ENCODE measurements around the gene ODAD3. TPM values are rescaled to one million over a fixed set of nuclear protein-coding genes. Genes with fewer than 3 reads are reported as not detected.
A peak's percentile ranks its signal among the peaks of the same experiment; 100 is the strongest.

Gene ODAD3
- total and polyA plus RNA-seq, 2 of the 13 experiments (the other 11 are each of a cell fraction or from before 2014, with no cell fraction given) = 0.04 to 0.08 TPM

DNA sequence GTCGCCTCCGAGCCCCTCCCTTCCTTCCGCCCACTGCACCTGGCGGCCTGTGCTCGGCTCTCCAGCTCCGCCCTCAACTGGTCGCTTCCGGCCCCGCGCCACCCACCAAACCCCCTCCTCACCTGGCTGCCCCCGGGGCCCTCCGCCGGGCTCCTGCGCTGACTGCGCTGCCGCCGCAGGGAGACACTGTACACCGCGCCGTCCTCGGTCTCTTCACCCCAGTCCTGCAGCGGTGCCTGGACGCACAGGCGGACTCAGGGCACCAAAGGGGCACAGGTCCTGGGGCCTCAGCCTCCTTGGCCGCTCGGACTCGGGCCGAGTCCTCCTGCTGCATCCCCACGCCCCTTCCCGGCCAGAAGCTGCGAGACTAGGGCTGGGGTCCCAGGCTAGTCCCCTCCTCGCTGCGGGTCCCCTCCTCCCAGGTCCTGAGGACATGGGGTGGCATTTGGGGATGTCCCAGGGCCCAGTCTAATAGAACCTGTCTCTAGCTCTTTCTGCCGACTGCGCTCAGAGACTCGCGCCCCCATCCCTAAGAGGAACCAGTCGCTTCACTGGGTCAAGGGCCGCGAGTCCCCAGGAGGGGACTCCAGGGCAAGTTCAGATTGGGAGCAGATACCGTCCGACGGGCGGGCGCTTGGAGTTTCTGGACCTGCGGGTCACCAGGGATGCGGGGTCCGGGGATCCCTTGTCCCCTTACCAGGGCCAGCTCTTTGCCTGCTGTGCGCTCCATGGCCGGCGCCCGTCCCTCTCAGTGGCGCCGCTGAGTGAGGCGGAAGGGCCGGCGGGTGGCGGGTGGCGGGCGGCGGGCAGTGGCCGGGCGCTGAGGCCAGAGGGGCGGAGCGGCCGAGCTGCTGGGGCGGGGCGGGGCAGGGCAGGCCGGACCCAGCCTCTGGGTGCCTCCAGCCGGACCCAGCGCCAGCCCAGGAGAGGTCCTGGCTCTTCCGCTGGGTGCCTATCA lies 16.1 kb downstream of the ODAD3 start, which contains the start of gene RGL3 (continued):
- TF ChIP-seq CBFB (CRISPR knock-in tag; IDR thresholded peaks at IDR 0.05) = 0 out of 2 replicates have a peak, but pooled peaks have one; percentile 13
- TF ChIP-seq, protein P1, sequence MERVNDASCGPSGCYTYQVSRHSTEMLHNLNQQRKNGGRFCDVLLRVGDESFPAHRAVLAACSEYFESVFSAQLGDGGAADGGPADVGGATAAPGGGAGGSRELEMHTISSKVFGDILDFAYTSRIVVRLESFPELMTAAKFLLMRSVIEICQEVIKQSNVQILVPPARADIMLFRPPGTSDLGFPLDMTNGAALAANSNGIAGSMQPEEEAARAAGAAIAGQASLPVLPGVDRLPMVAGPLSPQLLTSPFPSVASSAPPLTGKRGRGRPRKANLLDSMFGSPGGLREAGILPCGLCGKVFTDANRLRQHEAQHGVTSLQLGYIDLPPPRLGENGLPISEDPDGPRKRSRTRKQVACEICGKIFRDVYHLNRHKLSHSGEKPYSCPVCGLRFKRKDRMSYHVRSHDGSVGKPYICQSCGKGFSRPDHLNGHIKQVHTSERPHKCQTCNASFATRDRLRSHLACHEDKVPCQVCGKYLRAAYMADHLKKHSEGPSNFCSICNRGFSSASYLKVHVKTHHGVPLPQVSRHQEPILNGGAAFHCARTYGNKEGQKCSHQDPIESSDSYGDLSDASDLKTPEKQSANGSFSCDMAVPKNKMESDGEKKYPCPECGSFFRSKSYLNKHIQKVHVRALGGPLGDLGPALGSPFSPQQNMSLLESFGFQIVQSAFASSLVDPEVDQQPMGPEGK (CRISPR knock-in tag; IDR thresholded peaks at IDR 0.05) = peak; percentile 59; the same call in 1 of the 2 replicates
- TF ChIP-seq, protein P2, sequence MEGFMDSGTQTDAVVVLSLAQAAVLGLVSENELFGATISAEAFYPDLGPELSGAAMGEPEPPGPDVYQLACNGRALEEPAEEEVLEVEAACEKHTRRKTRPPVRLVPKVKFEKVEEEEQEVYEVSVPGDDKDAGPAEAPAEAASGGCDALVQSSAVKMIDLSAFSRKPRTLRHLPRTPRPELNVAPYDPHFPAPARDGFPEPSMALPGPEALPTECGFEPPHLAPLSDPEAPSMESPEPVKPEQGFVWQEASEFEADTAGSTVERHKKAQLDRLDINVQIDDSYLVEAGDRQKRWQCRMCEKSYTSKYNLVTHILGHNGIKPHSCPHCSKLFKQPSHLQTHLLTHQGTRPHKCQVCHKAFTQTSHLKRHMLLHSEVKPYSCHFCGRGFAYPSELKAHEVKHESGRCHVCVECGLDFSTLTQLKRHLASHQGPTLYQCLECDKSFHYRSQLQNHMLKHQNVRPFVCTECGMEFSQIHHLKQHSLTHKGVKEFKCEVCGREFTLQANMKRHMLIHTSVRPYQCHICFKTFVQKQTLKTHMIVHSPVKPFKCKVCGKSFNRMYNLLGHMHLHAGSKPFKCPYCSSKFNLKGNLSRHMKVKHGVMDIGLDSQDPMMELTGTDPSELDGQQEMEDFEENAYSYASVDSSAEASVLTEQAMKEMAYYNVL (CRISPR knock-in tag; IDR thresholded peaks at IDR 0.05; ENCODE audit: borderline replicate concordance) = 0 out of 2 replicates have a peak, but pooled peaks have one; percentile 28
- TF ChIP-seq, protein P3, sequence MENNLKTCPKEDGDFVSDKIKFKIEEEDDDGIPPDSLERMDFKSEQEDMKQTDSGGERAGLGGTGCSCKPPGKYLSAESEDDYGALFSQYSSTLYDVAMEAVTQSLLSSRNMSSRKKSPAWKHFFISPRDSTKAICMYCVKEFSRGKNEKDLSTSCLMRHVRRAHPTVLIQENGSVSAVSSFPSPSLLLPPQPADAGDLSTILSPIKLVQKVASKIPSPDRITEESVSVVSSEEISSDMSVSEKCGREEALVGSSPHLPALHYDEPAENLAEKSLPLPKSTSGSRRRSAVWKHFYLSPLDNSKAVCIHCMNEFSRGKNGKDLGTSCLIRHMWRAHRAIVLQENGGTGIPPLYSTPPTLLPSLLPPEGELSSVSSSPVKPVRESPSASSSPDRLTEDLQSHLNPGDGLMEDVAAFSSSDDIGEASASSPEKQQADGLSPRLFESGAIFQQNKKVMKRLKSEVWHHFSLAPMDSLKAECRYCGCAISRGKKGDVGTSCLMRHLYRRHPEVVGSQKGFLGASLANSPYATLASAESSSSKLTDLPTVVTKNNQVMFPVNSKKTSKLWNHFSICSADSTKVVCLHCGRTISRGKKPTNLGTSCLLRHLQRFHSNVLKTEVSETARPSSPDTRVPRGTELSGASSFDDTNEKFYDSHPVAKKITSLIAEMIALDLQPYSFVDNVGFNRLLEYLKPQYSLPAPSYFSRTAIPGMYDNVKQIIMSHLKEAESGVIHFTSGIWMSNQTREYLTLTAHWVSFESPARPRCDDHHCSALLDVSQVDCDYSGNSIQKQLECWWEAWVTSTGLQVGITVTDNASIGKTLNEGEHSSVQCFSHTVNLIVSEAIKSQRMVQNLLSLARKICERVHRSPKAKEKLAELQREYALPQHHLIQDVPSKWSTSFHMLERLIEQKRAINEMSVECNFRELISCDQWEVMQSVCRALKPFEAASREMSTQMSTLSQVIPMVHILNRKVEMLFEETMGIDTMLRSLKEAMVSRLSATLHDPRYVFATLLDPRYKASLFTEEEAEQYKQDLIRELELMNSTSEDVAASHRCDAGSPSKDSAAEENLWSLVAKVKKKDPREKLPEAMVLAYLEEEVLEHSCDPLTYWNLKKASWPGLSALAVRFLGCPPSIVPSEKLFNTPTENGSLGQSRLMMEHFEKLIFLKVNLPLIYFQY (CRISPR knock-in tag; IDR thresholded peaks at IDR 0.05; ENCODE audit: borderline replicate concordance) = peak; percentile 38; the same call in 1 of the 2 replicates
- TF ChIP-seq PRMT3 (CRISPR knock-in tag; IDR thresholded peaks at IDR 0.05; ENCODE audit: borderline replicate concordance, low read depth) = no peak
- no peak for TF ChIP-seq ZEB1 (IDR thresholded peaks at IDR 0.05; ENCODE audit: insufficient replicate concordance, low read depth)
- peak; percentile 34; the same call in 1 of the 2 replicates for TF ChIP-seq PHF21A (CRISPR knock-in tag; IDR thresholded peaks at IDR 0.05)
- TF ChIP-seq SIN3A (IDR thresholded peaks at IDR 0.05; ENCODE audit: borderline replicate concordance, low read depth, low read length) = peak; percentile 65; the same call in 1 of the 2 replicates
- TF ChIP-seq, protein P4, sequence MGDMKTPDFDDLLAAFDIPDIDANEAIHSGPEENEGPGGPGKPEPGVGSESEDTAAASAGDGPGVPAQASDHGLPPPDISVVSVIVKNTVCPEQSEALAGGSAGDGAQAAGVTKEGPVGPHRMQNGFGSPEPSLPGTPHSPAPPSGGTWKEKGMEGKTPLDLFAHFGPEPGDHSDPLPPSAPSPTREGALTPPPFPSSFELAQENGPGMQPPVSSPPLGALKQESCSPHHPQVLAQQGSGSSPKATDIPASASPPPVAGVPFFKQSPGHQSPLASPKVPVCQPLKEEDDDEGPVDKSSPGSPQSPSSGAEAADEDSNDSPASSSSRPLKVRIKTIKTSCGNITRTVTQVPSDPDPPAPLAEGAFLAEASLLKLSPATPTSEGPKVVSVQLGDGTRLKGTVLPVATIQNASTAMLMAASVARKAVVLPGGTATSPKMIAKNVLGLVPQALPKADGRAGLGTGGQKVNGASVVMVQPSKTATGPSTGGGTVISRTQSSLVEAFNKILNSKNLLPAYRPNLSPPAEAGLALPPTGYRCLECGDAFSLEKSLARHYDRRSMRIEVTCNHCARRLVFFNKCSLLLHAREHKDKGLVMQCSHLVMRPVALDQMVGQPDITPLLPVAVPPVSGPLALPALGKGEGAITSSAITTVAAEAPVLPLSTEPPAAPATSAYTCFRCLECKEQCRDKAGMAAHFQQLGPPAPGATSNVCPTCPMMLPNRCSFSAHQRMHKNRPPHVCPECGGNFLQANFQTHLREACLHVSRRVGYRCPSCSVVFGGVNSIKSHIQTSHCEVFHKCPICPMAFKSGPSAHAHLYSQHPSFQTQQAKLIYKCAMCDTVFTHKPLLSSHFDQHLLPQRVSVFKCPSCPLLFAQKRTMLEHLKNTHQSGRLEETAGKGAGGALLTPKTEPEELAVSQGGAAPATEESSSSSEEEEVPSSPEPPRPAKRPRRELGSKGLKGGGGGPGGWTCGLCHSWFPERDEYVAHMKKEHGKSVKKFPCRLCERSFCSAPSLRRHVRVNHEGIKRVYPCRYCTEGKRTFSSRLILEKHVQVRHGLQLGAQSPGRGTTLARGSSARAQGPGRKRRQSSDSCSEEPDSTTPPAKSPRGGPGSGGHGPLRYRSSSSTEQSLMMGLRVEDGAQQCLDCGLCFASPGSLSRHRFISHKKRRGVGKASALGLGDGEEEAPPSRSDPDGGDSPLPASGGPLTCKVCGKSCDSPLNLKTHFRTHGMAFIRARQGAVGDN (CRISPR knock-in tag; IDR thresholded peaks at IDR 0.05) = peak; percentile 69
- TF ChIP-seq HDAC2 (CRISPR knock-in tag; IDR thresholded peaks at IDR 0.05) = no peak
- TF ChIP-seq ZNF619 (CRISPR knock-in tag; IDR thresholded peaks at IDR 0.05) = 0 out of 2 replicates have a peak, but pooled peaks have one; percentile 71
- TF ChIP-seq KLF16 (CRISPR knock-in tag; IDR thresholded peaks at IDR 0.05) = peak in 1 of 2 experiments; percentile 28; a peak in 1 of 4 replicates
- TF ChIP-seq NFYB (CRISPR knock-in tag; IDR thresholded peaks at IDR 0.05) = no peak
- 0 out of 2 replicates have a peak, but pooled peaks have one; percentile 49 for TF ChIP-seq SMAD1 (CRISPR knock-in tag; IDR thresholded peaks at IDR 0.05; ENCODE audit: borderline replicate concordance, low read depth)
